Measurements from ENCODE around the gene IL32. TPM values are rescaled to one million over a fixed set of nuclear protein-coding genes. Genes with fewer than 3 reads are reported as not detected.
A peak's percentile ranks its signal among the peaks of the same experiment; 100 is the strongest.

The IL32 gene
- total and polyA plus RNA-seq, 12 donors = 23.4 to 204 (median 47.0) TPM

DNA sequence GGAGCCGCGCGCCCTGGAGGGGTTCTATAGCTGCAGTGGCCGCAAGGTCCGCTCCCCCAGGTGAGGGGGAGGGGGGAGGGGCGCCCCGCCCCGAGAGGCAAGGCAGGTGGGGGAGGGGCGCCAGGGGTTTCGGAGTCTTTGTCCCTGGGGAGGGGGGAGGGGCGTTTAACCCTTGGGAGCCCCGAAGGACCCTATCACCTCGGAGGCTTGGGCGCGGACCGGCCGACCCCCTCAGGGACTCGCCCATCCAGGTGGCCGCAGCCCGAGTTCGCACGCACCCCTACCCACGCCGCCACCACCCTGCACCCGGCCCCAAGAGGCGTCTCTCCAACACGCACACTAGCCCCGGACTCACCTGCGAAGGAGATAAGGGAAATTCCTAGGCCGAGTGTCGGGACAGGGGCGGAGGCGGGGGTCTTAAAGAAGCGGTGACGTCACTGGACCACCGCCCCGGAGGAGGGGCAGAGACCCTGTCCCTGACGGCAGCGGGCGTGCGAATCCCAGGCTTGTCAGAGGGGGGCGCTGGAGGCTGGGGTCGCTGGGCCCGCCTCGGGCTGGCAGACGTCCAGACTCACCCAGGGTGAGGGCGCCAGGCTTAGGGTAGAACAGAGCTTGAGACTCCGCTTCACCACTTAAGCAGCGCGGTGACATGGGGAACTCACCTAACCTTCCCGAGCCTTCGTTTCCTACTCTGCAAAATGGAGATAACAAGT is 47.5 kb upstream of the IL32 start, which contains the start of gene CLDN6:
CLDN6 (minus strand) TSS at position 390 of the 713 bp plus-strand sequence. CDS start 2,162 bp downstream, outside the sequence.
- peaks cover 19 to 57% (median 36%) of the 10 kb centered on the region in 7 donors for H3K27me3 ChIP-seq
- ATAC-seq (no peak), DNase-seq (no peak)
- no peak within 1 kb of the TSS for H3K4me3 ChIP-seq
- WGBS, 2 donors = 8 to 9% methylated on average over 49 to 52 of the region's 52 CpGs
- TF ChIP-seq, protein P1, sequence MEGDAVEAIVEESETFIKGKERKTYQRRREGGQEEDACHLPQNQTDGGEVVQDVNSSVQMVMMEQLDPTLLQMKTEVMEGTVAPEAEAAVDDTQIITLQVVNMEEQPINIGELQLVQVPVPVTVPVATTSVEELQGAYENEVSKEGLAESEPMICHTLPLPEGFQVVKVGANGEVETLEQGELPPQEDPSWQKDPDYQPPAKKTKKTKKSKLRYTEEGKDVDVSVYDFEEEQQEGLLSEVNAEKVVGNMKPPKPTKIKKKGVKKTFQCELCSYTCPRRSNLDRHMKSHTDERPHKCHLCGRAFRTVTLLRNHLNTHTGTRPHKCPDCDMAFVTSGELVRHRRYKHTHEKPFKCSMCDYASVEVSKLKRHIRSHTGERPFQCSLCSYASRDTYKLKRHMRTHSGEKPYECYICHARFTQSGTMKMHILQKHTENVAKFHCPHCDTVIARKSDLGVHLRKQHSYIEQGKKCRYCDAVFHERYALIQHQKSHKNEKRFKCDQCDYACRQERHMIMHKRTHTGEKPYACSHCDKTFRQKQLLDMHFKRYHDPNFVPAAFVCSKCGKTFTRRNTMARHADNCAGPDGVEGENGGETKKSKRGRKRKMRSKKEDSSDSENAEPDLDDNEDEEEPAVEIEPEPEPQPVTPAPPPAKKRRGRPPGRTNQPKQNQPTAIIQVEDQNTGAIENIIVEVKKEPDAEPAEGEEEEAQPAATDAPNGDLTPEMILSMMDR (IDR thresholded peaks at IDR 0.05) = peak in 4 of 9 donors; percentile 18 to 27 (median 24)
- peaks cover 15 to 48% (median 41%) of the 10 kb centered on the region in 9 donors for H3K4me1 ChIP-seq
- no peaks in the 10 kb centered on the region for H3K36me3 ChIP-seq
- H3K27ac ChIP-seq = no peak within 1 kb of the TSS
- intact Hi-C loops (cut with DNase I) = no loop called here
- H3K9me3 ChIP-seq = no peaks in the 10 kb centered on the region

DNA sequence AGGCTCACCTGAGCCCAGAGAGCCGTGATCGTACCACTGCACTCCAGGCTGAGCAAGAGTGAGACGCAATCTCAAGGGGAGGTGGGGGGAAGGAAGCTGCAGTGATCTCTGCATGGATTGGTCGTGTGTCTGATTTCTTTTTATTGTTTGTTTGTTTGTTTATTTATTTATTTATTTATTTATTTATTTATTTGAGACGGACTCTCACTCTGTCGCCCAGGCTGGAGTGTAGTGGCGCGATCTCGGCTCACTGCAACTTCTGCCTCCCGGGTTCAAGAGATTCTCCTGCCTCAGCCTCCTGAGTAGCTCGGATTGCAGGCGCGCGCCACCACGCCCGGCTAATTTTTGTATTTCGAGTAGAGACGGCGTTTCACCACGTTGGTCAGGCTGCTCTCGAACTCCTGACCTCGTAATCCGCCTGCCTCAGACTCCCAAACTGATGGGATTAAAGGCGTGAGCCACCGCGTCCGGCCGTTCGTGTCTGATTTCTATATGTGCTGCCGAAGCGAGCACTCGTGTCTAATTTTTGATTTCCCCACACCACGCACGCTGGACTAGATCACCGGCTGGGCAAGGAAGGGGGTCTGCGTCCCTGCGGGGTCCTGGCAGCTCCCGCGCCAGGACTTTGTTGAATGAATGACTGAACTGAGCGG is 45.7 kb upstream of the IL32 start:
- Histone ChIP-seq H3K27me3 (peaks cover 11 to 39% (median 20%) of the 10 kb centered on the region in 7 donors), H3K36me3 (no peaks in the 10 kb centered on the region), H3K4me3 (peak overlapping the region; percentile 47 to 87 (median 74)), H3K4me1 (peaks cover 23 to 62% (median 53%) of the 10 kb centered on the region in 9 donors), H3K9me3 (no peaks in the 10 kb centered on the region), H3K27ac (peak overlapping the region in 5 of 10 donors; percentile 95 to 100 (median 98))
- TF ChIP-seq, protein P1 (IDR thresholded peaks at IDR 0.05) = no peak
- 29 to 33% methylated on average over 40 of the region's 40 CpGs for WGBS, 2 donors
- DNase-seq (no peak), ATAC-seq (no peak)
- intact Hi-C loops (cut with DNase I) = no loop called here

DNA sequence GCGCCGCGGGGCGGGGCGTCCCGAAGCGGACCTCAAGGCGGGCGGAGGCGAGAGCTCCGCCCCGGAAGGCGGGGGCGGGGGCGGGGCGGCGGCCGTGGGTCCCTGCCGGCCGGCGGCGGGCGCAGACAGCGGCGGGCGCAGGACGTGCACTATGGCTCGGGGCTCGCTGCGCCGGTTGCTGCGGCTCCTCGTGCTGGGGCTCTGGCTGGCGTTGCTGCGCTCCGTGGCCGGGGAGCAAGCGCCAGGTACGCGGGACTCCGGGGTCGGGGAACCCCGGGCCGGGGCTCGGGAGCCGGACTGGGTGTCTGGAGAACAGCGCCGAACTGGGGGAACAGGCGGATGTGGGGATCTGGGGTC is 45.2 kb upstream of the IL32 start, which contains the start of gene TNFRSF12A:
TNFRSF12A (plus strand) TSS at position 122 of the 357 bp plus-strand sequence; CDS start at position 152, 30 bp downstream.
- intact Hi-C loops (cut with DNase I) = no loop called here
- DNase-seq (peak; percentile 74 to 80), ATAC-seq (peak in 7 of 8 donors; percentile 9 to 48 (median 28))
- Histone ChIP-seq H3K36me3 (no peaks in the 10 kb centered on the region), H3K4me3 (peak within 1 kb of the TSS; percentile 47 to 87 (median 74)), H3K9me3 (no peaks in the 10 kb centered on the region), H3K27me3 (peaks cover 11 to 34% (median 20%) of the 10 kb centered on the region in 7 donors), H3K27ac (peak within 1 kb of the TSS; percentile 82 to 100 (median 97)), H3K4me1 (peaks cover 23 to 67% (median 55%) of the 10 kb centered on the region in 9 donors)
- TF ChIP-seq, protein P1 (IDR thresholded peaks at IDR 0.05) = peak in 2 of 9 donors; percentile 25 to 26
- WGBS, 2 donors = 0 to 1% methylated on average over 41 to 48 of the region's 49 CpGs

Data from heart right ventricle (tissue), 16 donors.